Measurements from ENCODE around the gene SYNGR2.
A peak's percentile ranks its signal among the peaks of the same experiment; 100 is the strongest.

SYNGR2 gene

DNA sequence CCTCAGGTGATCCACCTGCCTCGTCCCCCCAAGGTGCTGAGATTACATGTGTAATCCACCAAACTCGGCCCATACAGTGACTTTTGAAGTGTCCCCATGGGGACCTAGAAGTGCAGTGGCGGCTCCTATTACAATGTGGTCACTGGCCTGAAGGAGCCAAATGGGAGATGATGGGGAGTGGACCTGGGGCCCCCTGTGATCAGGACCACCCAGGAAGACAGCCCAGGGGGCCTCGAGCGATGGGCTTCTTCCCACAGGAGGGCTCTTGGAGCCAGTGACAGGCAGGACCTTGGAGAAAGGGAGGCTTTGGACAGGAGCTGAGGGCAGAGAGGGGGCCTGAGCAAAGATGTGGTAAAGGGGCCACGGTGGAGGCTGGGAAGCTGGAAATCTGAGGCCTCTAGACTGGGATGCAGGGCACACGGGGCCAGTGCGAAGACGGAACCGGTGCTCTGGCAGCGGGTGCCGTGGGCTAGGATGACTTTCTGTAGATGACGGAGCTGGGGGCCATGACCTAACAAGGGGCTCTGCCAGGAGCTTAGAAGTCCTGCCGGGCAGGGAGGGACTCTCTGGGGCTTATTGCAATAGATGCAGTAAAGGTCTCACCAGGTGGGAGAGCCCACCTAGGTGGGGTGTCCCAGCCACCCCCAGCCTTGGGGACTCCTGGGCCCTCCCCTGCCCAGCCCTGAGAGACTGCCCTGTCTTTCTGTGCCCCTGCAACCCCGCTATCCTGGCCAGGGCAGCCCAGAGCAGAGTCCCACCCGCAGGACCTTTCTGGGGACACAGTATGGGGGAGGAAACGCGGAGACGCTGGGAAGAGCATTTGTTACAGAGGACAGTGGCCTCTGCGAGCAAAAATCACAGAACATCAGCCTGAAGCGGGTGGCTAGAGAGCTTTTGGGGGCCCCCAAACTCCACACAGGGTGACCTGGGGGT is 24.9 kb upstream of the SYNGR2 start:
- DNase-seq (ENCODE audit: low read depth, low spot score), result no peak

DNA sequence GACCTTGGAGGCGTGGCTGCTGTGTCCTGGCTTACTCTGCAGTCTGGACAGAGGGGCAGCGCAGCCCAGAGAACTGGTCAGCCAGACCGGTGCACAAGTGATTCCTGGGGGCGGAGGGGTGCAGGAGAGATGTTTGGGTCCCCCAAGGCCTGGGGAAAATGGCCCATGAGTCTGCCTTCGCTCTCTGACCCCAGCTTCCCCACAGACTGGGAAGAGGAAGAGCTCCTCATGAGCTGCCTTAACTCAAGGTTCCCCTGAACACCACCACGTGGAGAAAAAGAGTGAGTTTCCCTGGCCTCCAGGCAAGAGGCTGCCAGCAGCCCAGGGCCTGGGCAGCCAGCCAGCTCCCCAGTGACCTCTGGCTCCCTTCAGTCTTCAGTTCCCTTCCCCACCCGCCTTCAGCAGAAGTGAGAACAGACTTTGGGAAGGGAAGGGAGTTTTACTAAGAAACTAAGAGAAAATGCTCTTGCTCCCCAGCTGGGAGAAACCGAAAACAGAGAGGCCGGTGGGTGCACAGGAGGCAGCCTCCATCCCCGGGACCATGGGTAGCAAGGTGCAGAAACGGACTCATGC is 24.1 kb upstream of the SYNGR2 start:
- DNase-seq (ENCODE audit: low read depth, low spot score), result no peak

DNA sequence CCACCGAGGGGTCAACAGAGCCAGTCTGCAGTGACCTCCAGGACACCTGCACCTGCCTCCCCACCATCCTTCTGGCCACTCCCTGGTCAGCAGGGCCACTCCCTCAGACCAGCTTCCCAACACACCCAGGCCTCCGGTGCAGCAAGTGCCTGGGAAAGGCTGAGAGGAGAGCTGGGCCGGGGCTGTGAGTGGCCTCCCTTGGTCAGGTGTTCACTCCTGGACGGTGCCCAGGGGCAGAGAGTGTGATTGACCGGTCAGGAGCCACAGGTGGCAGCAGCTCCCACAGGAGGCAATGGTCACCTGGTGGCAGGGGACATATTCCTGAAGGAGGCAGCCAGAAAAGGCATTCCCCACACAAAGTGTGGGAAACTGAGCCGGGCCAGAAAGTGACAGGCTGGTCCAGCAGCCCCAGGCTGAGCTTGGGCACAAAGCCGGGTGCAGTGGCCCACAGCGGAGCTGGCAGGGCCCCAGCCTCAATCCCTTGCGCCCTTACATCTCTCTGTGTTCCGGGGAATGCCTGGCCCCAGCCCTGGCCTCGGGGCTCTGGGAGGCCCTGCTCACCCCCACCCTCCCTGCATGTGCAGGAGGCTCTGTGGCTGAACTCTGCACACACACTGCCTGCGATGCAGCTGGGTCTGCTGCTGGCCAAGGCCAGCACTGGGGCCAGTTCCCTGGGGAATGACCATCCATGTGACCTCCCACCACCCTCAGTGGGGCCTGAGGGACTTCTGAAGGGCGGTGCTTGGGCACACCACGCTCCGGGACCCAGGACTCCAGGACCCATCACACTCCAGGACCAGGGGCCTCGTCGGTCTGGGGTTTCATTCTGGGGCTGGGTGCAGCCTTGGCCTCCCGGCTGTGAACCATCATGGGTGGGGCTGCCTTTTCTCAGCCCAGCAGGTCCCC is 23.4 kb upstream of the SYNGR2 start:
- no peak for DNase-seq (ENCODE audit: low read depth, low spot score)

DNA sequence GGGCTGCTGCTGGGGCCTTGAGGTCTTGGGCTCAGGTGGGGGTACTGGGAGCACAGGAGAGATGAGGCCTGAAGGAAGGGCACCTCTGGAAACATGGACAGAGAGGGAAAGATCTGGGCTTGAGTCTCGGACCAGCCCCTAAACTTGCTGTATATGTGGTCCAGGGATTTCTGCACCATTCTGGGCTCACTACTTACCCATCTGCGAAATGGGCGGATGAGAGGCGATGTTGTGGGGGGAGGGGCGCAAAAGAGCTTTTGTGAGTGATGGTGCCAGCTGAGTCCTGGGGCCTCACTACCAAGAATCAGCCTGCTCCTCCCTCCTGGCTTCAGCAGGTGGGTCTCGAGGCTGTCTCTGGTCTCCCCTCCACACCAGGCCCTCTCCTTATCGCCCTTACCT is 21.9 kb upstream of the SYNGR2 start:
- DNase-seq (ENCODE audit: low read depth, low spot score), result no peak

DNA sequence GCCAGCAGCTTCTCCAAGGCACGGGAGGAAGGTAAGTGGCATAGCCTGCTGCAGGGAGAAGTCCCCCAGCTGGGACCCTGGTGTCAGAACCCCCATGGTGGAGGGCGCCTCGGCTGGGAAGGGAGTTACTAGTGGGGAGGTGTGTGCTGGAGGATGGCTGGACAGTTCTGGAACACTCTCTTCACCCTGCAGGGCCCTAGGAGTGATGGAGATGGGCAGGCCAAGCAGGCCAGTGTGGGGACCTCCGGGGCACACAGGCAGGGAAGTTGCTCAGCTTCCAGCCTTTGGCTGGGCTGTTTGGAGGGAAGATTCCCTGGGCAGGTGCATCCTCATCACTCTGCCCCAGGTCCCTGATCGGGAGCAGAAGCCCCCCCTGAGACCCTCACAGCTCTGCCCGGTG is 21.5 kb upstream of the SYNGR2 start:
- no peak for DNase-seq (ENCODE audit: low read depth, low spot score)

DNA sequence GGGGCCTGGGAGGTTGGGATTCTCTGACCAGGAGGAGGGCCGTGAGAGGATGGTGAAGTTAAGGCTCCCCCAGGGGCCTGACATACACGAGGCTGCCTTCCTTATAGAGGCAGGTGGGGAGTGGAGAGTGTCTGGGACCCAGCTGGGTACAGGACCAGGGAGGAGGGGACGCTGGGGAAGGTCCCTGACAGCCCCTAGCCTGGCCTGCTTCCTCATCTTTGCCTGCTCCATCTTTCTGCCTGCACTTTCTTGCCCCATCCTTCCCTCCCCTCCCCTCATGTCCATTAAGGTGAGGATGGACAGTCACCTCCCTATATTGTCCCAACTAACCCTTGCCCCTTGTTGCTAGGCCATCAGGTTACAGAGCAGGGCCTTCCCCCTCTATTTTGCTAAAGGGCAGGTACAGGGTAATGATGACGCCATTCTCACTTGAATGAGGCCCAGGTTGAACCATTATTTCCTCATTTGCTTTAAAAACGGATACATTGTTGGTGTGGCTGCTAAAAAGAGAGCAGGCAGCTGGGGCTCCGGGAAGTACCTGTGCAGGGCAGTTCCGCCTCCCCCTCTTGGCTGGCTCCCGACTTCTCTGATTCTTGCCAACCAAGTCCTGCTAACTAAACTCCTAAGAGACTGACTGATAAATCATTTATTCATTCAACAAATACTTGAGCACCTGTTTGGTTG is 20.9 kb upstream of the SYNGR2 start:
- DNase-seq (ENCODE audit: low read depth, low spot score), result no peak

DNA sequence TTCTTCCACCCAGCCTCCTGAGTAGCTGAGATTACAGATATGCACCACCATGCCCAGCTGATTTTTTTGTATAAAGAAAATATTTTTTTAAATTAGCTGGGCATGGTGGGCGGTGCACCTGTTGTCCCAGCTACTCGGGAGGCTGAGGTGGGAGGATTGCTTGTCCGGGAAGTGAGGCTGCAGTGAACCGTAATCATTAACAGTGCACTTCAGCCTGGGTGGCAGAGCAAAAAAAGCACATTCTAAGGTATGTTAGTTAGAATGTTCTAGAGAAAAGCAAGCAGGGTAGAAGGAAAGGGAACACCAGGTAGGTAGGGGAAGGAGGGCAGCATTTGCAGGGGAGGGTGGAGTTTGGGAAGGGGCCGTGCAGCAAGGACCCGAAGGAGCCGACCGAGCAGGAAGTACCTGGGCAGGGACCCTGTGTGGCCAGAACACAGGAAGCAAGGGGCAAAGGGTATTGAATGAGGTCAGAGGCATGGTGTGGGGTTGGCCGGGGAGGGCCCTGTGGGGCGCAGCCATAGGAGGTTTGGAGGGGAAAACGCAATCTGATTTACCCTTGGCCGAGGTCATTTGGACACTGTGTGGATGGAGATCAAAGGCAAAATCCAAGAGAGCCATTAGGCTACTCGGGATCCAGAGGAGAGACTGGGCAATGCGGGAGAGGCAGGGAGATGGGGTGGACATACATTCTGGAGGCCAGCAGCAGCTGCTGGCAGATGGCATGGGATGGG is 19.9 kb upstream of the SYNGR2 start:
- no peak for DNase-seq (ENCODE audit: low read depth, low spot score)

DNA sequence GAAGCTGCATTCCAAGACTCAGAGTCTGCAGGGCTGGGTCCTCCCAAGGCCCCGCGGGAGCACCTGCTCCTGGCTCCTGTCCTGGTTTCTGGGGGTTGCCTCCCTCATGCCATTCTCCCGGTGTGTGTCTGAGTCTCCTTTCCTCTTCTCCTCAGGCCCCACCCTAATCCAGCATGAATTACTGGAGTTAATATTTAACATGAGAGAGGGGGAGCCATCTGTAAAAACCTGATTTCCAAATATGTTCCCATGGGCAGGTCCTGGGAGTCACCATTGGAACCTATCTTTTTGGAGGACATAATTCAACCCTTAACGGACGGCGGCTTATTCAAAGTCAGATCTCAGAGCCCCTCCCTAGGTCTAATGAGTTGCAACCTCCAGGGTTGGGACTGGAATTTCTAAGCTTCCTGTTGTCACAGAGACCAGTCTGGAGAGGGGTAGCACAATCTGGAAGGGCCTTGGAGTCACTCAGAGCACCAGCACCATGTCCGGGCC is 16.8 kb upstream of the SYNGR2 start:
- DNase-seq (ENCODE audit: low read depth, low spot score), result no peak

DNA sequence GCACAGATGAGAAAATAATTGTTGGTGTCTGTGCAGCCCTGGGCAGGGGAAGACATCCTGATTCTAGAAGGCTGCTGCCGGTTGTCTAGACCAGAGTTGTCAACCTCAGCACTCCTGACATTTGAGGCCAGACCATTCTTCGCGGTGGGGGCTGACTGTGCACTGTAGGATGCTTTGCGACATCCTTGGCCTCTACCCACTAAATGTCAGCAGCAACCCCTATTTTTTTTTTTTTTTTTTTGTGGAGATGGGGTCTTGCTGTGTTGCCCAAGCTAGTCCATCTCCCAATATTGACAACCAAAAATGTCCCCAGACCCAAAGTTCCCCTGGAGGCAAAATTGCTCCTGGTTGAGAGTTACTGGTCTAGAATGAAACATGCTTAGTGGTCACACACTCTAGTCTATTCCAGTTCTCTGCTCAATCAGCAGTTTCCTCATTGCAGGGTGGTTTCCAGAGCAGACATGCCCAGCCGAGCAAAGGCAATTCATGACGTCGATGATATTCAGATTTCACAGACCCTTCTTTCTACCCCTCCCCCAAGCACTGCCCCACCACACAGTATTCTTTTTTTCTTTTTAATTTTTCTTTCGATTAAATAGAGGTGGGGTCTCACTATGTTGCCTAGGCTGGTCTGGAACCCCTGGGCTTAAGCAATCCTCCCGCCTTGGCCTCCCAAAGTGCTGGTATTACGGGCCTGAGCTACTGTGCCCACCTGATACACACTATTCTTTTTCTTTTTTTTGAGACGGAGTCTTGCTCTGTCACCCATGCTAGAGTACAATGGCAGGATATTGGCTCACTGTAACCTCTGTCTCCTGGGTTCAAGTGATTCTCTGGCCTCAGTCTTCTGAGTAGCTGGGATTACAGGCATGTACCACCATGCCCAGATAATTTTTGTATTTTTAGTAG is 13.2 kb upstream of the SYNGR2 start:
- no peak for DNase-seq (ENCODE audit: low read depth, low spot score)

DNA sequence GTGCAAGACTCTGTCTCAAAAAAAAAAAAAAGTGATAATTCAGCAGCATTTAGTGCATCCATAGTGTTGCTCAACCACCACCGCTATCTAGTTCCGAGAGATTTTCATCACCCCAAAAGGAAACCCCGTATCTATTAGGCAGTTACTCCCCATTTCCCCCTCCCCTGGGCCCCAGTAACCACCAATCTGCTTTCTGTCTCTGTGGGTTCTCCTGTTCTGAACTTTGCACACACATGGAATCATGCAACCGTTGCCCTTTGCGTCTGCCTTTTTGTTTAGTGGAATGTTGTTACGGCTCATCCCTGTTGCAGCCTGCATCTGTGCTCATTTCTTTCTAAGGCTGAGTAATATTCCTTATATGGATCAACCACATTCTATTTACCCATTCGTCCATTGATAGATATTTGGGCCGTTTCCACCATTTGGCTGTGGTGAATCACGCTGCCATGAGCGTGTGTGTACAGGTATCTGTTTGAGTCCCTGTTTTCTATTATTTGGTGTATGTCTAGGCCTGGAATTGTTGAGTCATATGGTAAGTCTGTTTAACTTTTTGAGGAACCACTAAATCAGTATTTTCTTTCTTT is 8.7 kb upstream of the SYNGR2 start:
- no peak for DNase-seq (ENCODE audit: low read depth, low spot score)

DNA sequence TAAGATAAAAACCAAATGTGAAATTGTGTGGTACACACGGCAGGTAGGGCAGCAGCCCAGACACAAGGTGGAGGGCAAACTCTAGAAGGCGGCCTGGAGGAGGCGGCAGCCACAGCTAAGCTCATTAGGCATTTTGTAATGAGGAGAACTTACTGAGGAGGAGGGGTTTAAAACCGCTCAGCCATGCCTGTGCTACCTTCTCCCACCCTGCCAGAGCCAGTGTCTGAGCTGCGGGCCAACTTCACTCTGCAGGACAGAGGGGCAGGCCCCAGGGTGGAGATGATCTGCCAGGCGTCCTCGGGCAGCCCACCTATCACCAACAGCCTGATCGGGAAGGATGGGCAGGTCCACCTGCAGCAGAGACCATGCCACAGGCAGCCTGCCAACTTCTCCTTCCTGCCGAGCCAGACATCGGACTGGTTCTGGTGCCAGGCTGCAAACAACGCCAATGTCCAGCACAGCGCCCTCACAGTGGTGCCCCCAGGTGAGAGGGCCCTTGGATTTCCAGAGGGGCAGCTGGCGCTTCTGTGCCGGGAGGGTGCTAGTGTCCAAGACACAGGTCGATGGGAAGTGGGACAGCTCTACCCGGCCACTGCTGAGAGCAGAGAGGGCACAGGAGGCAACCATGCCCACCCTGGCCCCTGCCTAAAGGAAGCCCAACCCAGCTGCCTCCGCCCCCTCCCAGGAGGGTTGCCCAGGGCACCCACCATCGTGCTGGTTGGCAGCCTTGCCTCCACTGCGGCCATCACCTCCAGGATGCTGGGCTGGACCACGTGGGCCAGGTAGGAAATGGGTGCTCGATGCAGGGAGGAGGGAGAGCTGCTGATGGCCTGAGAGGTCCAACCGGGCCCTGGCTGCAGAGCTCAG is 4.3 kb upstream of the SYNGR2 start:
- no peak for DNase-seq (ENCODE audit: low read depth, low spot score)

DNA sequence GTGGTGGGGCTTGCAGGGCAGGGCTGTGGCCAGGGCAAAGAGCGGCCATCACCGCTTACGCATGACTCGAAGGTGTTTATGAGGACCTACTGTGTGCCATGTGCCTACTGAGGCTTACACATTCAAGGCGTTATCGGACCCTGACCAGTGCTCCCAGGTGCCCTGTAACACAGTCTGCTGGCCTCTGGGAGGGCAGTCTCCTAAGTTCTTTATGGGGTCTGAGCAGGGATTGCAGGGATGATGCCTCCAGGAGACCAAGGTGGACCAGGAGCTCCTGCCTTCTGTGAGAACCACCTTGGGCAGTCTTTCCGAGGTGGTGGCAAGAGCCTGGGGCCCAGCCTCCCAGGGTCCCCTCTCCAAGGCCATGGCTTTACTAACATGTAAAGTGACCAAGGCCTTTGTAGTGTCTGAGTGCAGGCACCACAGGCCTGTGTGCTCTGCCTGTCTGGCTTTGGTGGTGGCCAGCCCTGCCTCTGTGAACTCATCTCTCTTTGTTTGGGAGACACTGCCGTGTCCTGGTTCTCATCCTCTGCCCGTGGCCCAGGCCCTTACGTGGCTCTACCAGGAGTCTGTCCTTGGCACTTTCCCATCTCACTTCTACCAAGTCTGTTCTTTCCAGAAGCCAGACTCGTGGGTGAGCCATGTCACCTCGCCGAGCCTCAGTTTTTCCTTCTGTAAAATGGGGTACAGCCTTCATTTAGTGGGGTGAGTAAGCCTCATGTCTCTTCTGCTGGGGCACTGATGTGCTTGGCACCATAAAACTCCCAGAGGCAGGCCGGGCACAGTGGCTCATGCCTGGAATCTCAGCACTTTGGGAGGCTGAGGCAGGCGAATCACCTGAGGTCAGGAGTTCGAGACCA is 3.4 kb upstream of the SYNGR2 start:
- no peak for DNase-seq (ENCODE audit: low read depth, low spot score)

DNA sequence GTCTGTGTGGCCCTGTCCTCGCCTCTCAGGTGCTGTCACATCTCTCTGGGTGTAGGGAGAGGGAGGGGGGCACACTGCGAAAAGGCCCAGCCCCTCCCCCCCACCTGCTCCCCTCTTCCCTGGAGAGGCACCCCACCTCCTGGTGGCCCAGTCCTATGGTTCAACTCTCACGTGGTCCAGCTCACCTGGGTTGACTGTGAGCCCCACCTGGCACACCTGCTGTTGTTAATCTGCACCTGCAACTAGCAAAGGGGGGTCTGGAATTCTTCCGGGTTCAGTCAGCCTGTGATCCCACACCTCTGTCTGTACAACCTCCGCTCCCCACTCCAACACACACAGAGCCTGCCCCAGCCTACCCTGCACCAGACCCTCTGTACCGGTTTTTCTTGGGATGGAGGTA is 2.0 kb upstream of the SYNGR2 start:
- no peak for DNase-seq (ENCODE audit: low read depth, low spot score)

DNA sequence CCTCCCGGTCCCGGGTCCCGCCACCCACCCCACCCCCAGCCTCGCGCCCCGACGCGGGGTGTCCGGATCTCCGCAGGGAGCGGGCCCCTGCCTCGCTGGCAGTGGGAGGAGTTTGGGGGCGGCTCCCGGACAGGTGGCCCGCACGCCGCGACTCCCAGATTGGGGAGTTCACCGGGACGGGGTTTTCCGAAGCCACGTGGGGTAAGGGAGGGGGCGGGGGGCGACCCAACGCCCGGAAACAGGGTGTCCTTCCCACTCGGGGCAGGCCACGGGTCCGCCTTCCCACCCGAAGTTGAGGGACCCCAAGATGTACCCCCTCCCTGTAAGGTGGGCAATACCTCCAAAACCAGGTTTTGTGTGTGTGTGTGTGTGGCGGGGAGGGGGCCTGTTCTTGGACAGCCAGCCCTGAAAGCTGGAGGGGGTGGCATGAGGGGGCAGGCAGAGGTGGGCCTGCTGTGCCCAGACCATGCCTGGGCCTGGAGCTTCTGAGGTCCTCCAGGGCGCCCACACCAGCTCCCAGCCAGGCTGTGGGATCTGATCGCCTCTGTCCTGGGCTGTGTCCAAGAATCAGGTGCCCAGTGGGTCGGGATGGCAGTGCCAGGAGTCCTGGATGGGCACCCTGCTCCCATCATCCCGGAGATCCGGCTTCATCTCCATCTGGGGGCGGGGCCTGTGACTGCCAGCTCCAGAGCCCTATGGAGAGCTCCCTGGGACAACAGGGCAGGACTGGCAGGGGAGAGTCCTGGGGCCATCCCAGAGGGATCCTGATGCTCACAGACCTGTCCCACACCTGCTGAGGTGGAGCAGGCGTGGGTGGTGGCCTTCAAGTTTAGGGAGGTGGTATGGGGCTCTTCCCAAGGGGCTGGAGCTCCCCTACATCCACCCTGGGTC is 767 bp downstream of the SYNGR2 start:
- peak; percentile 45 for DNase-seq (ENCODE audit: low read depth, low spot score)

DNA sequence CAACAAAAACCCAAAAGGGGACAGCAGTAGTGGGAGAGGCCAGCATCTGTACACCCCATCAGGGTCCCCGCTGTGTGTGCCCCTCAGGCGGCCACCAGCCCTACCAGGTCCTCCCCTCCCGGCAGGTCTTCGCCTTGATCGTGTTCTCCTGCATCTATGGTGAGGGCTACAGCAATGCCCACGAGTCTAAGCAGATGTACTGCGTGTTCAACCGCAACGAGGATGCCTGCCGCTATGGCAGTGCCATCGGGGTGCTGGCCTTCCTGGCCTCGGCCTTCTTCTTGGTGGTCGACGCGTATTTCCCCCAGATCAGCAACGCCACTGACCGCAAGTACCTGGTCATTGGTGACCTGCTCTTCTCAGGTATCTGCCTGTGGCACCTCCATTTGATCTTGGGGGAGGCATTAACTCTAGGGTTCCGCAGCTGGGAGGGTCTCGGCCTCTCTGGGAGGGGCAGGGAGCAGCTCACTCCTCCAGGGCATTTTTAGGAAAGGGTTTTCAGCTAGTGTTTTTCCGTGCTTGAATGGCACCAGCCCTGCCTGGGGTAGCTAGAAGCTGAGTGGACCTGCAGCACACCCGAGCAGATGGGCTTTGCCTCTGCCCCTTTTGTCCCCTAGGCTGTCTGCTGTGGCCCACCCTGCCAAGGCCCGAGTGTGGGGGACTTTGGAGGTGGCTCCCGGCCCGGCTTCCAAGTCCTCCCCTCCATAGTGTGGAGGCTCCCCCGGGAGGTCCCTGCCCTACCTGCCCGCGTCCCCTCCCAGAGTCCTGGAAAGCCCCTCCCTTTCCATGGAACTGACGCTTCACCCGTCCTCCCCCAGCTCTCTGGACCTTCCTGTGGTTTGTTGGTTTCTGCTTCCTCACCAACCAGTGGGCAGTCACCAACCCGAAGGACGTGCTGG is 2.6 kb downstream of the SYNGR2 start:
- DNase-seq (ENCODE audit: low read depth, low spot score), result no peak
